Vagina (tissue), 2 donors: Measurements from ENCODE around the gene ZRSR2. TPM values are rescaled to one million over a fixed set of nuclear protein-coding genes. Genes with fewer than 3 reads are reported as not detected.
"Not testable (repeated sequence)": the region's sequence is repeated elsewhere in the genome, so short reads cannot be mapped to it uniquely, and the experiment has no call there.

ENCODE experiments used
- DNase-seq, 2 donors: peaks; one replicate each; pipeline ENCODE4 v3.0.0-alpha.2; 2017; ENCODE audit errors: extremely low spot score in 2 of 2
- H3K27ac ChIP-seq: fragments of 200-600 bp; sonication (generic); one replicate; pipeline ENCODE4 v1.5.1; 2019
- H3K27me3 ChIP-seq: fragments of 200-600 bp; sonication (generic); one replicate; pipeline ENCODE4 v1.5.1; 2019
- H3K36me3 ChIP-seq, 2 donors: fragments of 200-600 bp; sonication (generic); one replicate each; pipeline ENCODE4 v1.5.1; 2017 to 2019
- H3K4me1 ChIP-seq: fragments of 200-600 bp; sonication (generic); one replicate; pipeline ENCODE4 v1.5.1; 2019
- H3K4me3 ChIP-seq, 2 donors: fragments of 200-600 bp; sonication (generic); 1 replicate in 1 of 2; 2 replicates in 1 of 2; pipeline ENCODE4 v1.5.1; 2016 to 2019
- H3K9me3 ChIP-seq: fragments of 200-600 bp; sonication (generic); one replicate; pipeline ENCODE4 v1.5.1; 2019
- POLR2A ChIP-seq, 2 donors: fragments of 450-650 bp; IDR thresholded peaks; one replicate each; pipeline ENCODE4 v1.6.1; 2017; ENCODE audit warnings: antibody characterized with exemption in 2 of 2, mild to moderate bottlenecking in 2 of 2, moderate library complexity in 2 of 2
- POLR2AphosphoS5 ChIP-seq, 2 donors: sonication (generic); formaldehyde crosslinking; IDR thresholded peaks; one replicate each; pipeline ENCODE4 v1.9.0; 2017; ENCODE audit warnings: antibody characterized with exemption in 2 of 2, mild to moderate bottlenecking in 2 of 2, low read depth in 1 of 2; ENCODE audit not compliant: insufficient read depth in 1 of 2
- intact Hi-C: fragments of 100-400 bp; cut with DNase I; formaldehyde crosslinking; loops from one replicate; pipeline ENCODE4 v1.15.1; 2023
- total RNA-seq: library from RNA; depleted of rRNA; stranded (reverse); fragments of >200 nt; gene quantifications from one replicate; pipeline ENCODE4 v1.2.3, GENCODE V29; 2016
- TF ChIP-seq, protein P1 (sequence below), 3 experiments: fragments of 450-650 bp in 2 of 3; fragments of 200-600 bp in 1 of 3; sonication (generic) in 1 of 3; IDR thresholded peaks; one replicate each; pipeline ENCODE4 v1.5.1; 2017 to 2019; ENCODE audit warnings: antibody characterized with exemption in 3 of 3, mild to moderate bottlenecking in 2 of 3, moderate library complexity in 2 of 3

The ZRSR2 gene
- total RNA-seq, 1 donor from 2014 or later, result 12.5 TPM

GRCh38 chrX:15755091-15755490 lies 35.2 kb upstream of the ZRSR2 start:
- no peaks in the 10 kb centered on the region for H3K27me3 ChIP-seq
- DNase-seq, result no peak
- TF ChIP-seq POLR2AphosphoS5 (IDR thresholded peaks at IDR 0.05; ENCODE audit: insufficient read depth in 1 of 2, low read depth in 1 of 2), result no peak
- TF ChIP-seq, protein P1, sequence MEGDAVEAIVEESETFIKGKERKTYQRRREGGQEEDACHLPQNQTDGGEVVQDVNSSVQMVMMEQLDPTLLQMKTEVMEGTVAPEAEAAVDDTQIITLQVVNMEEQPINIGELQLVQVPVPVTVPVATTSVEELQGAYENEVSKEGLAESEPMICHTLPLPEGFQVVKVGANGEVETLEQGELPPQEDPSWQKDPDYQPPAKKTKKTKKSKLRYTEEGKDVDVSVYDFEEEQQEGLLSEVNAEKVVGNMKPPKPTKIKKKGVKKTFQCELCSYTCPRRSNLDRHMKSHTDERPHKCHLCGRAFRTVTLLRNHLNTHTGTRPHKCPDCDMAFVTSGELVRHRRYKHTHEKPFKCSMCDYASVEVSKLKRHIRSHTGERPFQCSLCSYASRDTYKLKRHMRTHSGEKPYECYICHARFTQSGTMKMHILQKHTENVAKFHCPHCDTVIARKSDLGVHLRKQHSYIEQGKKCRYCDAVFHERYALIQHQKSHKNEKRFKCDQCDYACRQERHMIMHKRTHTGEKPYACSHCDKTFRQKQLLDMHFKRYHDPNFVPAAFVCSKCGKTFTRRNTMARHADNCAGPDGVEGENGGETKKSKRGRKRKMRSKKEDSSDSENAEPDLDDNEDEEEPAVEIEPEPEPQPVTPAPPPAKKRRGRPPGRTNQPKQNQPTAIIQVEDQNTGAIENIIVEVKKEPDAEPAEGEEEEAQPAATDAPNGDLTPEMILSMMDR (IDR thresholded peaks at IDR 0.05), result no peak
- no peak for TF ChIP-seq POLR2A (IDR thresholded peaks at IDR 0.05)
- no peaks in the 10 kb centered on the region for H3K9me3 ChIP-seq
- peaks cover 22% of the 10 kb centered on the region for H3K4me1 ChIP-seq
- H3K4me3 ChIP-seq, result no peak overlapping the region
- no peak overlapping the region for H3K27ac ChIP-seq
- intact Hi-C loops, result no loop called here
- H3K36me3 ChIP-seq, result no peaks in the 10 kb centered on the region

DNA sequence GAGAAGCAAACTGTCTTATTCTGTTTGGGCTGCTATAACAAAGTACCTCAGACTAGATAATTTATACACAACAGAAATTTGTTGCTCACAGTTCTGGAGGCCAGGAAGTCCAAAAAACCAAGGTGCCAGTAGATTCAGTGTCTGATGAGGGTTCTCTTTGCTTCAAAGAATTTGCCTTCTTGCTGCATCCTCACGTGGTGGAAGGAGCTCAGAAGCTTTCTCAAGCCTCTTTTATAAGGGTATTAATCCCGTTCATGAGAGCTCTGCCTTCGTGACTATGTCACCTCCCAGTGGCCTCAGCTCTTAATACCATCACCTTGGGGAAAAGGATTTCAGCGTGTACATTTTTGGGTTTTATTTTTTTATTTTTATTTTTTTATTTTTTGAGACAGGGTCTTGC lies 32.1 kb upstream of the ZRSR2 start:
- Histone ChIP-seq H3K27me3 (no peaks in the 10 kb centered on the region), H3K9me3 (no peaks in the 10 kb centered on the region), H3K36me3 (no peaks in the 10 kb centered on the region), H3K4me3 (no peak overlapping the region), H3K27ac (no peak overlapping the region), H3K4me1 (no peaks in the 10 kb centered on the region)
- no peak for DNase-seq
- TF ChIP-seq POLR2AphosphoS5 (IDR thresholded peaks at IDR 0.05; ENCODE audit: insufficient read depth in 1 of 2, low read depth in 1 of 2) (no peak), POLR2A (IDR thresholded peaks at IDR 0.05) (no peak)
- TF ChIP-seq, protein P1 (IDR thresholded peaks at IDR 0.05), result no peak
- intact Hi-C loops, result no loop called here

DNA sequence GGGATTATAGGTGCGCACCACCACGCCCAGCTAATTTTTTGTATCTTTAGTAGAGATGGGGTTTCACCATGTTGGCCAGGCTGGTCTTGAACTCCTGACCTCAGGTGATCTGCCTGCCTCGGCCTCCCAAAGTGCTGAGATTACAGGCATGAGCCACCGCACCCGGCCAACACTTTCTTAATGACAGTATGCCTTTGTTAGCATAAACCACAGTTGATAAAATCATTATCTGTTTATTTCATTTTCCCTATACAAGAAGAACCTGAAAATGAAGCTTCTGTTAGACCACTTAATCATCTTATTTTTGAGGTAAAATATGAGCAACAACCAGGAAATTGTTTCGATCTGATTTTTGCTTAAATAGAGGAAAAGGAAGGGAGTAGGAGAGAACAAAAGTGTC lies 30.4 kb upstream of the ZRSR2 start:
- H3K27me3 ChIP-seq, H3K9me3 ChIP-seq, intact Hi-C loops, H3K27ac ChIP-seq, H3K4me3 ChIP-seq, H3K36me3 ChIP-seq, DNase-seq, H3K4me1 ChIP-seq: not testable (repeated sequence)

GRCh38 chrX:15761564-15762191 lies 28.6 kb upstream of the ZRSR2 start:
- no peak for DNase-seq
- intact Hi-C loops, result no loop called here

DNA sequence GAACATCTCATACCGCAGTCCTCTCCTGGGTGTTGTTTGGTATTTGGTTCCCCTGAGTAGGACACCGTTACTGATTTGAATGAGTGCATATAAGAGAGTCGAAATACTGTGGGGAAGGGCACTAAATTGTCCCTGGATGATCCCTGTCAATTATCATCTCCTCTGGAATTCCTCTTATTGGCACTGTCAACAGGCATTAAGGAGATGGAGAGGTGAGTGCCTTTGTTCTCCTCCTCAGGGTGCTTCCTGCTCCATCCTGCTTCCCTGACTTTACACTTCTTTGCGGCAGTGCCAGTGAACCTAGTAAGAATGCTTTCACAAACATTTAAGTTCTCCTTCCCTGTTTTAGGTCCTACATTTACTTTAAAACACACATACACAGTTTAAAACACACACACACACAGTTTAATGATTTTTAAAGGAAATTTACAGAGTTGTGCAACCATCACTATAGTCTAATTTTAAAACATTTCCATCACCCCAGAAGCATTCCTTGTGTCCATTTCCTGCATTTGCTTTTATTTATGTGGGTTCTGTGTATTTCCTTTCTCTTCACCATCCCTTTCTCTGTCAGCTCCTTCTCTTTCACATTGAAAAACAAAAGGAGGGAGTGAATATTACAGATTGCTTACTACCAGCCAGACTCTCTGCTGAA lies 20.9 kb upstream of the ZRSR2 start:
- Histone ChIP-seq H3K27me3 (no peaks in the 10 kb centered on the region), H3K27ac (peak overlapping the region; percentile 2), H3K4me1 (no peaks in the 10 kb centered on the region), H3K4me3 (no peak overlapping the region), H3K9me3 (no peaks in the 10 kb centered on the region), H3K36me3 (no peaks in the 10 kb centered on the region)
- TF ChIP-seq POLR2AphosphoS5 (IDR thresholded peaks at IDR 0.05; ENCODE audit: insufficient read depth in 1 of 2, low read depth in 1 of 2), result no peak
- no peak for TF ChIP-seq POLR2A (IDR thresholded peaks at IDR 0.05)
- TF ChIP-seq, protein P1 (IDR thresholded peaks at IDR 0.05), result no peak
- DNase-seq, result no peak
- intact Hi-C loops, result no loop called here

More at GRCh38 chrX:15761564-15762191, 28.6 kb upstream of the ZRSR2 start:
- Histone ChIP-seq H3K4me1 (no peaks in the 10 kb centered on the region), H3K36me3 (no peaks in the 10 kb centered on the region), H3K27me3 (no peaks in the 10 kb centered on the region), H3K27ac (no peak overlapping the region), H3K4me3 (no peak overlapping the region), H3K9me3 (no peaks in the 10 kb centered on the region)
- no peak for TF ChIP-seq POLR2A (IDR thresholded peaks at IDR 0.05)
- TF ChIP-seq, protein P1 (IDR thresholded peaks at IDR 0.05), result peak in 2 of 3 experiments; percentile 28 to 49
